Sigmoid colon (tissue), 4 donors: ENCODE data around the gene HIVEP2.

ENCODE experiments used
- EP300 ChIP-seq, 4 donors: sonication (generic); formaldehyde crosslinking; IDR thresholded peaks; one replicate each; pipeline ENCODE4 v1.6.1; 2017; ENCODE audit warnings: antibody characterized with exemption in 4 of 4
- POLR2A ChIP-seq, 2 donors: fragments of 450-650 bp; IDR thresholded peaks; one replicate each; pipeline ENCODE4 v1.6.1; 2016; ENCODE audit warnings: antibody characterized with exemption in 2 of 2, mild to moderate bottlenecking in 2 of 2, moderate library complexity in 2 of 2
- POLR2AphosphoS5 ChIP-seq, 4 donors: sonication (generic); formaldehyde crosslinking; IDR thresholded peaks; one replicate each; pipeline ENCODE4 v1.6.1; 2017; ENCODE audit warnings: antibody characterized with exemption in 4 of 4
- TF ChIP-seq, protein P1 (sequence below), 4 experiments: fragments of 450-650 bp in 3 of 4; fragments of 200-600 bp in 1 of 4; IDR thresholded peaks; one replicate each; pipeline ENCODE4 v1.5.1; 2016 to 2019; ENCODE audit warnings: antibody characterized with exemption in 4 of 4, mild to moderate bottlenecking in 3 of 4, moderate library complexity in 2 of 4

DNA sequence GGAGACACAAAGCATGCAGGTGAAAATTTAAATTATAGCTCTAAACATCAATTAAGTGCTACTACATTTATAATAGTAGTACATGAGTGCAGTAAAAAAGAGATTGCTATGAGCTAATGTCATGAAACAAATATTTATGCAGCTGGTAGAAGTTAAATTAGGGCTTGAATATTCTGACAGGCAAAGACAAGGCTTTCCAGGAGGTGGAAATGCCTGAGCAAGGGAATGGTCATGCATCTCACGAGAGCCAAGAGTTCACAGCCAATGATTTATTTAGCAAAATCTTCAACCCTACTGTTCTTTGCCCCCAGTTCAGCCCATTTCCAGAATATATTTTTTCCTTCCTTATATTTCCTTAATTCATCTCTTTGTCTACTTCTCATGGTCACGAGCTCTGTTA lies 128.9 kb downstream of the HIVEP2 start:
- TF ChIP-seq, protein P1, sequence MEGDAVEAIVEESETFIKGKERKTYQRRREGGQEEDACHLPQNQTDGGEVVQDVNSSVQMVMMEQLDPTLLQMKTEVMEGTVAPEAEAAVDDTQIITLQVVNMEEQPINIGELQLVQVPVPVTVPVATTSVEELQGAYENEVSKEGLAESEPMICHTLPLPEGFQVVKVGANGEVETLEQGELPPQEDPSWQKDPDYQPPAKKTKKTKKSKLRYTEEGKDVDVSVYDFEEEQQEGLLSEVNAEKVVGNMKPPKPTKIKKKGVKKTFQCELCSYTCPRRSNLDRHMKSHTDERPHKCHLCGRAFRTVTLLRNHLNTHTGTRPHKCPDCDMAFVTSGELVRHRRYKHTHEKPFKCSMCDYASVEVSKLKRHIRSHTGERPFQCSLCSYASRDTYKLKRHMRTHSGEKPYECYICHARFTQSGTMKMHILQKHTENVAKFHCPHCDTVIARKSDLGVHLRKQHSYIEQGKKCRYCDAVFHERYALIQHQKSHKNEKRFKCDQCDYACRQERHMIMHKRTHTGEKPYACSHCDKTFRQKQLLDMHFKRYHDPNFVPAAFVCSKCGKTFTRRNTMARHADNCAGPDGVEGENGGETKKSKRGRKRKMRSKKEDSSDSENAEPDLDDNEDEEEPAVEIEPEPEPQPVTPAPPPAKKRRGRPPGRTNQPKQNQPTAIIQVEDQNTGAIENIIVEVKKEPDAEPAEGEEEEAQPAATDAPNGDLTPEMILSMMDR (IDR thresholded peaks at IDR 0.05), result no peak
- TF ChIP-seq POLR2A (IDR thresholded peaks at IDR 0.05), result no peak
- TF ChIP-seq EP300 (IDR thresholded peaks at IDR 0.05), result no peak
- TF ChIP-seq POLR2AphosphoS5 (IDR thresholded peaks at IDR 0.05), result no peak
